Colonic mucosa (tissue), 4 donors: ENCODE results near the gene FOSL2. TPM values are rescaled to one million over a fixed set of nuclear protein-coding genes. Genes with fewer than 3 reads are reported as not detected.
A peak's percentile ranks its signal among the peaks of the same experiment; 100 is the strongest.

Source experiments
- DNase-seq: peaks from one replicate; pipeline ENCODE4 v3.0.0-alpha.2; 2020
- H3K27ac ChIP-seq: fragments of 200-600 bp; one replicate; pipeline ENCODE4 v1.8.0; 2021
- H3K27me3 ChIP-seq: fragments of 200-600 bp; one replicate; pipeline ENCODE4 v1.8.0; 2021
- H3K36me3 ChIP-seq: fragments of 200-600 bp; one replicate; pipeline ENCODE4 v1.8.0; 2021
- H3K4me1 ChIP-seq: fragments of 200-600 bp; one replicate; pipeline ENCODE4 v1.8.0; 2021; ENCODE audit warnings: mild to moderate bottlenecking
- H3K4me3 ChIP-seq: fragments of 200-600 bp; one replicate; pipeline ENCODE4 v1.8.0; 2021
- H3K9ac ChIP-seq, 2 donors: one replicate each; pipeline ENCODE4 v1.7.0; 2013; ENCODE audit warnings: control low read depth in 2 of 2, low read depth in 2 of 2, low read length in 2 of 2
- H3K9me3 ChIP-seq: fragments of 200-600 bp; one replicate; pipeline ENCODE4 v1.8.0; 2021
- CTCF ChIP-seq: fragments of 200-600 bp; IDR thresholded peaks from one replicate; pipeline ENCODE4 v1.8.0; 2022; ENCODE audit warnings: antibody characterized with exemption, mild to moderate bottlenecking
- intact Hi-C: fragments of 100-400 bp; cut with DNase I; formaldehyde crosslinking; loops from one replicate; pipeline ENCODE4 v1.14.1; 2022
- total RNA-seq, 2 donors: library from RNA; stranded (reverse); fragmentation: NEBNext Ultra II Directional in 1 of 2; extraction: Animal tissue kit (Norgen Biotek cat#: 25700) in 1 of 2; gene quantifications; one replicate each; pipeline ENCODE4 v1.2.1, GENCODE V29; 2021
- donor health status: healthy.
- donor health status: DM: no; HTN: no; CAD: no.
- donor health status: DM: no; HTN: no; CAD: no.

FOSL2 gene
- total RNA-seq, 2 donors from 2014 or later = 74.2 to 142 TPM

- H3K36me3 ChIP-seq = no peaks in the 10 kb centered on the region
- peak overlapping the region; percentile 49 for H3K27ac ChIP-seq
- no peaks in the 10 kb centered on the region for H3K9me3 ChIP-seq
- H3K4me1 ChIP-seq = peaks cover 25% of the 10 kb centered on the region
- DNase-seq = peak; percentile 67
- peak overlapping the region in 1 of 2 donors; percentile 80 for H3K9ac ChIP-seq
- no peaks in the 10 kb centered on the region for H3K27me3 ChIP-seq
- intact Hi-C loops = no loop called here
- H3K4me3 ChIP-seq = no peak overlapping the region
- no peak for TF ChIP-seq CTCF
Observed at GRCh38 chr2:28381225-28382180, 11.2 kb upstream of the FOSL2 start.

- Histone ChIP-seq H3K36me3 (no peaks in the 10 kb centered on the region), H3K9me3 (no peaks in the 10 kb centered on the region), H3K4me3 (no peak overlapping the region), H3K27ac (peak overlapping the region; percentile 49), H3K27me3 (no peaks in the 10 kb centered on the region), H3K4me1 (peaks cover 25% of the 10 kb centered on the region), H3K9ac (peak overlapping the region in 1 of 2 donors; percentile 14)
- peak; percentile 48 for DNase-seq
- TF ChIP-seq CTCF = no peak
- intact Hi-C loops = no loop called here
Observed at GRCh38 chr2:28382755-28383154, 9.9 kb upstream of the FOSL2 start.

GRCh38 chr2:28387082-28387960, 5.3 kb upstream of the FOSL2 start:
- H3K36me3 ChIP-seq = no peaks in the 10 kb centered on the region
- no peak for DNase-seq
- H3K27me3 ChIP-seq = no peaks in the 10 kb centered on the region
- no peak overlapping the region for H3K9ac ChIP-seq
- no peak overlapping the region for H3K4me3 ChIP-seq
- no peaks in the 10 kb centered on the region for H3K9me3 ChIP-seq
- intact Hi-C loops = no loop called here
- TF ChIP-seq CTCF = no peak
- H3K27ac ChIP-seq = no peak overlapping the region
- H3K4me1 ChIP-seq = peaks cover 2% of the 10 kb centered on the region

GRCh38 chr2:28389399-28390240, 3.0 kb upstream of the FOSL2 start:
- Histone ChIP-seq H3K9me3 (no peaks in the 10 kb centered on the region), H3K4me3 (peak overlapping the region; percentile 85), H3K27me3 (no peaks in the 10 kb centered on the region), H3K9ac (peak overlapping the region; percentile 69 to 93), H3K4me1 (no peaks in the 10 kb centered on the region), H3K36me3 (no peaks in the 10 kb centered on the region), H3K27ac (peak overlapping the region; percentile 100)
- intact Hi-C loops = loop anchor here (5.0 to 10.0 kb wide), 2 partner anchors 117 to 235 kb away; no protein-coding TSS in a partner anchor
- TF ChIP-seq CTCF = no peak
- no peak for DNase-seq
